Osteoblast (primary cell): ENCODE data around the gene FBLN1. TPM values are rescaled to one million over a fixed set of nuclear protein-coding genes. Genes with fewer than 3 reads are reported as not detected.

Experiments used
- DNase-seq: peaks from one replicate; pipeline ENCODE4 v3.0.0; 2011; ENCODE audit warnings: low spot score, mixed read lengths; ENCODE audit not compliant: insufficient read length; ENCODE audit errors: missing footprints
- H2AFZ ChIP-seq: 2 replicates; pipeline ENCODE4 v1.6.0; 2011; ENCODE audit warnings: mild to moderate bottlenecking, low read length
- H3K27ac ChIP-seq: 2 replicates; pipeline ENCODE4 v1.5.1; 2011; ENCODE audit warnings: mild to moderate bottlenecking, low read depth, low read length, moderate library complexity
- H3K27me3 ChIP-seq: 2 replicates; pipeline ENCODE4 v1.6.0; 2012; ENCODE audit warnings: mild to moderate bottlenecking, control low read depth, inconsistent platforms, low read length, moderate library complexity; ENCODE audit not compliant: insufficient read depth
- H3K36me3 ChIP-seq: 2 replicates; pipeline ENCODE4 v1.5.1; 2011; ENCODE audit warnings: mild to moderate bottlenecking, low read length, control low read depth, moderate library complexity; ENCODE audit not compliant: insufficient read depth
- H3K4me1 ChIP-seq: 2 replicates; pipeline ENCODE4 v1.5.1; 2011; ENCODE audit warnings: mild to moderate bottlenecking, low read length, control low read depth, moderate library complexity; ENCODE audit not compliant: insufficient read depth
- H3K4me2 ChIP-seq: 2 replicates; pipeline ENCODE4 v1.6.0; 2011; ENCODE audit warnings: mild to moderate bottlenecking, low read length; ENCODE audit not compliant: insufficient read depth
- H3K4me3 ChIP-seq: fragments of 200-600 bp; sonication (generic); 3 replicates; pipeline ENCODE4 v1.5.1; 2012; ENCODE audit warnings: mild to moderate bottlenecking, low read length, inconsistent platforms; ENCODE audit not compliant: insufficient read depth
- H3K79me2 ChIP-seq: 2 replicates; pipeline ENCODE4 v1.6.0; 2012; ENCODE audit warnings: mild to moderate bottlenecking, low read length, control low read depth, inconsistent platforms; ENCODE audit not compliant: insufficient read depth
- H3K9me3 ChIP-seq: 2 replicates; pipeline ENCODE4 v1.5.1; 2011; ENCODE audit warnings: low read depth, low read length, control low read depth
- H4K20me1 ChIP-seq: 2 replicates; pipeline ENCODE4 v1.6.0; 2012; ENCODE audit warnings: mild to moderate bottlenecking, low read length, control low read depth; ENCODE audit not compliant: insufficient read depth
- CTCF ChIP-seq: IDR thresholded peaks from 2 replicates; pipeline ENCODE4 v1.5.1; 2011; ENCODE audit warnings: mild to moderate bottlenecking, low read depth, low read length, moderate library complexity; ENCODE audit errors: extremely low read depth
- total RNA-seq: library from RNA; depleted of rRNA; stranded (reverse); fragments of >200 nt; gene quantifications from 2 replicates; pipeline ENCODE4 v1.2.3, GENCODE V29; 2012

FBLN1 gene
- total RNA-seq, 1 donor, result 88.3 TPM

GRCh38 chr22:45636683-45637082 lies 134.0 kb downstream of the FBLN1 start:
- H2AFZ ChIP-seq, result no peak overlapping the region
- H3K36me3 ChIP-seq, result no peaks in the 10 kb centered on the region
- no peaks in the 10 kb centered on the region for H3K79me2 ChIP-seq
- no peaks in the 10 kb centered on the region for H4K20me1 ChIP-seq
- peaks cover 12% of the 10 kb centered on the region for H3K4me1 ChIP-seq
- H3K9me3 ChIP-seq, result no peaks in the 10 kb centered on the region
- no peak for DNase-seq
- H3K27ac ChIP-seq, result no peak overlapping the region
- H3K4me2 ChIP-seq, result no peak overlapping the region
- no peak overlapping the region for H3K4me3 ChIP-seq
- TF ChIP-seq CTCF, result no peak
- peaks cover 20% of the 10 kb centered on the region for H3K27me3 ChIP-seq

GRCh38 chr22:45638197-45638596 lies 135.5 kb downstream of the FBLN1 start:
- Histone ChIP-seq H3K9me3 (no peaks in the 10 kb centered on the region), H3K79me2 (no peaks in the 10 kb centered on the region), H3K4me2 (no peak overlapping the region), H2AFZ (no peak overlapping the region), H4K20me1 (no peaks in the 10 kb centered on the region), H3K27me3 (peaks cover 6% of the 10 kb centered on the region), H3K27ac (no peak overlapping the region), H3K4me1 (peaks cover 8% of the 10 kb centered on the region), H3K36me3 (no peaks in the 10 kb centered on the region), H3K4me3 (no peak overlapping the region)
- DNase-seq, result no peak
- no peak for TF ChIP-seq CTCF

GRCh38 chr22:45638834-45639746 lies 136.4 kb downstream of the FBLN1 start:
- H3K9me3 ChIP-seq, result no peaks in the 10 kb centered on the region
- no peak for TF ChIP-seq CTCF
- peaks cover 2% of the 10 kb centered on the region for H3K27me3 ChIP-seq
- no peaks in the 10 kb centered on the region for H3K79me2 ChIP-seq
- peaks cover 8% of the 10 kb centered on the region for H3K4me1 ChIP-seq
- H3K27ac ChIP-seq, result no peak overlapping the region
- peak overlapping the region; percentile 65 for H3K4me2 ChIP-seq
- H3K36me3 ChIP-seq, result no peaks in the 10 kb centered on the region
- DNase-seq, result peak; percentile 93
- no peaks in the 10 kb centered on the region for H4K20me1 ChIP-seq
- peak overlapping the region; percentile 56 for H3K4me3 ChIP-seq
- H2AFZ ChIP-seq, result peak overlapping the region; percentile 77

- TF ChIP-seq CTCF, result no peak
- no peak overlapping the region for H3K4me2 ChIP-seq
- H4K20me1 ChIP-seq, result no peaks in the 10 kb centered on the region
- H3K4me1 ChIP-seq, result peaks cover 8% of the 10 kb centered on the region
- H2AFZ ChIP-seq, result peak overlapping the region; percentile 77
- no peak overlapping the region for H3K4me3 ChIP-seq
- no peak overlapping the region for H3K27ac ChIP-seq
- H3K36me3 ChIP-seq, result no peaks in the 10 kb centered on the region
- no peak for DNase-seq
- no peaks in the 10 kb centered on the region for H3K79me2 ChIP-seq
- H3K27me3 ChIP-seq, result peaks cover 2% of the 10 kb centered on the region
- no peaks in the 10 kb centered on the region for H3K9me3 ChIP-seq
Observed at GRCh38 chr22:45639747-45640102, 137.0 kb downstream of the FBLN1 start.
